GM23338 (cell line): ENCODE measurements around the gene SNAP25. TPM values are rescaled to one million over a fixed set of nuclear protein-coding genes. Genes with fewer than 3 reads are reported as not detected.
A peak's percentile ranks its signal among the peaks of the same experiment; 100 is the strongest.

Experiments used
- ATAC-seq: fragments of 200-7000 bp; cut with Tn5 transposase; 3 replicates; pipeline ENCODE4 v1.9.1; 2020
- DNase-seq: peaks from one replicate; pipeline ENCODE4 v3.0.0-alpha.2; 2015; ENCODE audit warnings: low spot score
- H2AFZ ChIP-seq: fragments of 200-600 bp; sonication (generic); 2 replicates; pipeline ENCODE4 v1.8.0; 2016; ENCODE audit warnings: antibody characterized with exemption, mild to moderate bottlenecking, moderate library complexity
- H3F3A ChIP-seq: fragments of 200-600 bp; sonication (generic); replicated peaks from 2 replicates; pipeline ENCODE4 v1.8.0; 2017; ENCODE audit warnings: antibody characterized with exemption, mixed run types, low read depth
- H3K27ac ChIP-seq: fragments of 200-600 bp; sonication (generic); 2 replicates; pipeline ENCODE4 v1.6.1; 2016; ENCODE audit warnings: low read depth
- H3K27me3 ChIP-seq: fragments of 200-600 bp; sonication (generic); 2 replicates; pipeline ENCODE4 v1.8.0; 2016; ENCODE audit warnings: mild to moderate bottlenecking, mixed run types, moderate library complexity; ENCODE audit not compliant: insufficient read depth
- H3K36me3 ChIP-seq: fragments of 200-600 bp; sonication (generic); 2 replicates; pipeline ENCODE4 v1.8.0; 2016; ENCODE audit warnings: mild to moderate bottlenecking; ENCODE audit not compliant: insufficient read depth
- H3K4me1 ChIP-seq: fragments of 200-600 bp; sonication (generic); 2 replicates; pipeline ENCODE4 v1.8.0; 2016; ENCODE audit warnings: mild to moderate bottlenecking, moderate library complexity; ENCODE audit not compliant: insufficient read depth
- H3K4me2 ChIP-seq: fragments of 200-600 bp; sonication (generic); 2 replicates; pipeline ENCODE4 v1.7.1; 2017; ENCODE audit warnings: mixed run types
- H3K4me3 ChIP-seq: fragments of 200-600 bp; sonication (generic); 2 replicates; pipeline ENCODE4 v1.6.1; 2016; ENCODE audit warnings: mixed run types
- H3K79me2 ChIP-seq: fragments of 200-600 bp; sonication (generic); replicated peaks from 2 replicates; pipeline ENCODE4 v1.8.0; 2017; ENCODE audit warnings: mild to moderate bottlenecking; ENCODE audit not compliant: insufficient read depth
- H3K9me2 ChIP-seq: fragments of 200-600 bp; sonication (generic); 2 replicates; pipeline ENCODE4 v1.8.0; 2017; ENCODE audit not compliant: insufficient read depth
- H4K20me1 ChIP-seq: fragments of 200-600 bp; sonication (generic); replicated peaks from 2 replicates; pipeline ENCODE4 v1.8.0; 2017; ENCODE audit warnings: mild to moderate bottlenecking; ENCODE audit not compliant: insufficient read depth
- H3K27ac Mint-ChIP-seq: 2 replicates; pipeline ENCODE4 v1.8.0; 2020; ENCODE audit warnings: inconsistent platforms, mild to moderate bottlenecking, moderate library complexity, mixed read lengths
- H3K27me3 Mint-ChIP-seq: 3 replicates; pipeline ENCODE4 v1.8.0; 2022; ENCODE audit warnings: low read depth, mild to moderate bottlenecking, moderate library complexity, mixed read lengths, inconsistent platforms; ENCODE audit not compliant: insufficient read depth, poor library complexity
- H3K36me3 Mint-ChIP-seq: 3 replicates; pipeline ENCODE4 v1.8.0; 2021; ENCODE audit warnings: low read depth, mild to moderate bottlenecking, inconsistent platforms, moderate library complexity, mixed read lengths
- H3K4me1 Mint-ChIP-seq: 3 replicates; pipeline ENCODE4 v1.8.0; 2020; ENCODE audit warnings: mild to moderate bottlenecking, inconsistent platforms, mixed read lengths
- H3K4me3 Mint-ChIP-seq: 3 replicates; pipeline ENCODE4 v1.8.0; 2021; ENCODE audit warnings: moderate library complexity, mild to moderate bottlenecking, inconsistent platforms, mixed read lengths
- H3K9me3 Mint-ChIP-seq: 3 replicates; pipeline ENCODE4 v1.8.0; 2020; ENCODE audit warnings: moderate library complexity, mild to moderate bottlenecking, inconsistent platforms, mixed read lengths
- CREB1 ChIP-seq: fragments of 250-450 bp; sonication (Bioruptor Pico); IDR thresholded peaks from 2 replicates; pipeline ENCODE4 v1.5.0; 2020; ENCODE audit warnings: low read depth, mild to moderate bottlenecking, moderate library complexity
- EZH2 ChIP-seq: fragments of 200-600 bp; sonication (generic); IDR thresholded peaks from one replicate; pipeline ENCODE4 v1.8.0; 2017; ENCODE audit warnings: antibody characterized with exemption, mild to moderate bottlenecking, low read depth; ENCODE audit not compliant: unreplicated experiment
- EZH2phosphoT487 ChIP-seq: fragments of 200-600 bp; sonication (generic); IDR thresholded peaks from one replicate; pipeline ENCODE4 v1.8.1; 2018; ENCODE audit warnings: antibody characterized with exemption; ENCODE audit not compliant: unreplicated experiment
- JUNB ChIP-seq: IDR thresholded peaks from one replicate; pipeline ENCODE4 v1.6.1; 2016; ENCODE audit warnings: antibody characterized with exemption; ENCODE audit not compliant: unreplicated experiment
- NANOG ChIP-seq: IDR thresholded peaks from 2 replicates; pipeline ENCODE4 v1.6.1; 2016; ENCODE audit warnings: antibody characterized with exemption, borderline replicate concordance
- ZNF331 ChIP-seq: fragments of 250-450 bp; sonication (Bioruptor Pico); IDR thresholded peaks from 2 replicates; pipeline ENCODE4 v1.5.0; 2020; ENCODE audit warnings: low read depth, mild to moderate bottlenecking, moderate library complexity
- ZNF462 ChIP-seq: fragments of 250-450 bp; sonication (Bioruptor Pico); IDR thresholded peaks from 2 replicates; pipeline ENCODE4 v1.5.0; 2020; ENCODE audit warnings: mild to moderate bottlenecking, moderate library complexity
- polyA plus RNA-seq: library from polyadenylated mRNA; unstranded; fragments of >200 nt; fragmentation: Nextera tagmentation; extraction: Ambion mirVana; gene quantifications from 2 replicates; pipeline ENCODE4 v1.2.1, GENCODE V29; 2016
- total RNA-seq: library from RNA; depleted of rRNA; stranded (reverse); fragments of >200 nt; shearing (Covaris generic); gene quantifications from 2 replicates; pipeline ENCODE4 v1.2.3, GENCODE V29; 2014

SNAP25 gene
- total and polyA plus RNA-seq, 2 experiments from 2014 or later, result 0.82 to 1.3 TPM

GRCh38 chr20:10282979-10283456 is 64.4 kb downstream of the SNAP25 start:
- peaks cover 49% of the 10 kb centered on the region for H3K4me1 Mint-ChIP-seq
- Histone ChIP-seq H3K4me1 (peaks cover 53% of the 10 kb centered on the region), H3K9me2 (no peaks in the 10 kb centered on the region; the same call in 1 of the 2 replicates), H3K4me3 (no peak overlapping the region), H3K36me3 (no peaks in the 10 kb centered on the region), H3K27me3 (no peaks in the 10 kb centered on the region), H2AFZ (no peak overlapping the region), H3K4me2 (no peak overlapping the region), H3F3A (0 out of 2 replicates have a peak, but pooled peaks cover 3% of the 10 kb centered on the region), H4K20me1 (no peaks in the 10 kb centered on the region), H3K27ac (no peak overlapping the region), H3K79me2 (no peaks in the 10 kb centered on the region)
- ATAC-seq (no peak; the same call in 1 of the 3 replicates), DNase-seq (no peak)
- H3K4me3 Mint-ChIP-seq, result no peak overlapping the region
- no peaks in the 10 kb centered on the region; the same call in 2 of the 3 replicates for H3K9me3 Mint-ChIP-seq
- no peaks in the 10 kb centered on the region for H3K36me3 Mint-ChIP-seq
- peaks cover 5% of the 10 kb centered on the region for H3K27me3 Mint-ChIP-seq
- TF ChIP-seq CREB1 (CRISPR knock-in tag) (no peak), JUNB (no peak), ZNF331 (no peak), ZNF462 (CRISPR knock-in tag) (no peak), NANOG (no peak), EZH2 (no peak)
- H3K27ac Mint-ChIP-seq, result no peak overlapping the region

- Histone ChIP-seq H3K36me3 (no peaks in the 10 kb centered on the region), H4K20me1 (no peaks in the 10 kb centered on the region), H3K4me3 (no peak overlapping the region), H3K4me1 (peaks cover 31% of the 10 kb centered on the region), H3K27ac (no peak overlapping the region), H2AFZ (no peak overlapping the region), H3F3A (no peaks in the 10 kb centered on the region), H3K79me2 (no peaks in the 10 kb centered on the region), H3K27me3 (no peaks in the 10 kb centered on the region), H3K9me2 (no peaks in the 10 kb centered on the region; the same call in 1 of the 2 replicates), H3K4me2 (no peak overlapping the region)
- Mint-ChIP-seq H3K27me3 (peaks cover 2% of the 10 kb centered on the region), H3K27ac (no peak overlapping the region), H3K36me3 (no peaks in the 10 kb centered on the region), H3K4me3 (no peak overlapping the region), H3K9me3 (no peaks in the 10 kb centered on the region; the same call in 2 of the 3 replicates), H3K4me1 (peaks cover 24% of the 10 kb centered on the region)
- ATAC-seq (peak; percentile 74), DNase-seq (no peak)
- TF ChIP-seq ZNF462 (CRISPR knock-in tag), result no peak
- no peak for TF ChIP-seq EZH2phosphoT487
These were observed 67.7 kb downstream of the SNAP25 start for GRCh38 chr20:10286356-10286755.
